GM23248 (cell line): ENCODE measurements around the gene DTX3. TPM values are rescaled to one million over a fixed set of nuclear protein-coding genes. Genes with fewer than 3 reads are reported as not detected.

Source experiments
- DNase-seq: peaks from one replicate; pipeline ENCODE4 v3.0.0-alpha.2; 2015
- H2AFZ ChIP-seq: fragments of 200-600 bp; sonication (generic); 2 replicates; pipeline ENCODE4 v1.6.1; 2016; ENCODE audit warnings: antibody characterized with exemption
- H3F3A ChIP-seq: fragments of 200-600 bp; sonication (generic); 2 replicates; pipeline ENCODE4 v1.6.1; 2016; ENCODE audit warnings: mild to moderate bottlenecking, antibody characterized with exemption, mixed run types; ENCODE audit not compliant: insufficient read depth
- H3K27ac ChIP-seq: fragments of 200-600 bp; sonication (generic); 2 replicates; pipeline ENCODE4 v1.5.1; 2016; ENCODE audit warnings: mild to moderate bottlenecking
- H3K27me3 ChIP-seq: fragments of 200-600 bp; sonication (generic); replicated peaks from 2 replicates; pipeline ENCODE4 v1.6.1; 2016; ENCODE audit warnings: mild to moderate bottlenecking; ENCODE audit not compliant: insufficient read depth
- H3K36me3 ChIP-seq: fragments of 200-600 bp; sonication (generic); 2 replicates; pipeline ENCODE4 v1.6.1; 2016; ENCODE audit warnings: low read depth, mild to moderate bottlenecking
- H3K4me1 ChIP-seq: fragments of 200-600 bp; sonication (generic); 2 replicates; pipeline ENCODE4 v1.6.1; 2016; ENCODE audit warnings: mild to moderate bottlenecking; ENCODE audit not compliant: insufficient read depth
- H3K4me2 ChIP-seq: fragments of 200-600 bp; sonication (generic); one replicate; pipeline ENCODE4 v1.6.1; 2016; ENCODE audit warnings: mild to moderate bottlenecking; ENCODE audit not compliant: unreplicated experiment
- H3K4me3 ChIP-seq: fragments of 200-600 bp; sonication (generic); 2 replicates; pipeline ENCODE4 v1.5.1; 2016; ENCODE audit warnings: mild to moderate bottlenecking
- H3K79me2 ChIP-seq: fragments of 200-600 bp; sonication (generic); 2 replicates; pipeline ENCODE4 v1.6.1; 2016; ENCODE audit warnings: mild to moderate bottlenecking; ENCODE audit not compliant: insufficient read depth
- H3K9ac ChIP-seq: fragments of 200-600 bp; sonication (generic); 2 replicates; pipeline ENCODE4 v1.6.1; 2016; ENCODE audit warnings: mild to moderate bottlenecking
- H3K9me2 ChIP-seq: fragments of 200-600 bp; sonication (generic); 2 replicates; pipeline ENCODE4 v1.6.1; 2016; ENCODE audit warnings: mixed run types, mild to moderate bottlenecking, moderate library complexity; ENCODE audit not compliant: insufficient read depth
- H3K9me3 ChIP-seq: fragments of 200-600 bp; sonication (generic); one replicate; pipeline ENCODE4 v1.6.1; 2017; ENCODE audit warnings: low read depth
- H4K20me1 ChIP-seq: fragments of 200-600 bp; sonication (generic); 2 replicates; pipeline ENCODE4 v1.6.0; 2016; ENCODE audit not compliant: insufficient read depth
- EZH2 ChIP-seq: fragments of 200-600 bp; sonication (generic); IDR thresholded peaks from 2 replicates; pipeline ENCODE4 v1.6.1; 2018; ENCODE audit warnings: antibody characterized with exemption, mild to moderate bottlenecking; ENCODE audit not compliant: insufficient read depth, poor library complexity, severe bottlenecking
- EZH2phosphoT487 ChIP-seq: fragments of 200-600 bp; sonication (generic); IDR thresholded peaks from 2 replicates; pipeline ENCODE4 v1.6.1; 2018; ENCODE audit warnings: antibody characterized with exemption, moderate library complexity, mild to moderate bottlenecking, low read depth; ENCODE audit not compliant: insufficient read depth
- WGBS, 2 experiments: methylation state at CpG; one replicate each; pipeline ENCODE4 v1.1.6; 2015 to 2017; ENCODE audit warnings: low lambda C conversion rate in 2 of 2, low coverage in 1 of 2; ENCODE audit errors: missing lambda C conversion rate in 2 of 2; 5-methylcytosine and 5-hydroxymethylcytosine counted together
- in situ Hi-C: fragments of 300-500 bp; cut with MboI; formaldehyde crosslinking; loops from 2 replicates; pipeline ENCODE4 v1.15.0; 2020
- polyA plus RNA-seq: library from polyadenylated mRNA; unstranded; fragments of >200 nt; fragmentation: Nextera tagmentation; extraction: Ambion mirVana; gene quantifications from 2 replicates; pipeline ENCODE4 v1.2.1, GENCODE V29; 2016
- total RNA-seq: library from RNA; depleted of rRNA; stranded (reverse); fragments of >200 nt; shearing (Covaris generic); gene quantifications from 2 replicates; pipeline ENCODE4 v1.2.3, GENCODE V29; 2014

Gene DTX3
- total and polyA plus RNA-seq, 2 experiments from 2014 or later, result 7.7 to 19.6 TPM

GRCh38 chr12:57612711-57613426 lies 8.2 kb downstream of the DTX3 start:
- no peak for DNase-seq
- Histone ChIP-seq H3K4me2 (no peak overlapping the region), H4K20me1 (no peaks in the 10 kb centered on the region), H3K36me3 (no peaks in the 10 kb centered on the region; the same call in 1 of the 2 replicates), H3K9me2 (no peaks in the 10 kb centered on the region), H3K9ac (no peak overlapping the region), H3K4me3 (no peak overlapping the region), H3K4me1 (peaks cover 25% of the 10 kb centered on the region), H3K79me2 (no peaks in the 10 kb centered on the region), H2AFZ (no peak overlapping the region), H3K27me3 (no peaks in the 10 kb centered on the region), H3K27ac (no peak overlapping the region), H3F3A (peaks cover 3% of the 10 kb centered on the region; the same call in 1 of the 2 replicates), H3K9me3 (no peaks in the 10 kb centered on the region)
- 86 to 90% methylated on average over 9 to 10 of the region's 10 CpGs for WGBS, 2 experiments
- in situ Hi-C loops, result no loop called here
- no peak for TF ChIP-seq EZH2
- TF ChIP-seq EZH2phosphoT487, result no peak

DNA sequence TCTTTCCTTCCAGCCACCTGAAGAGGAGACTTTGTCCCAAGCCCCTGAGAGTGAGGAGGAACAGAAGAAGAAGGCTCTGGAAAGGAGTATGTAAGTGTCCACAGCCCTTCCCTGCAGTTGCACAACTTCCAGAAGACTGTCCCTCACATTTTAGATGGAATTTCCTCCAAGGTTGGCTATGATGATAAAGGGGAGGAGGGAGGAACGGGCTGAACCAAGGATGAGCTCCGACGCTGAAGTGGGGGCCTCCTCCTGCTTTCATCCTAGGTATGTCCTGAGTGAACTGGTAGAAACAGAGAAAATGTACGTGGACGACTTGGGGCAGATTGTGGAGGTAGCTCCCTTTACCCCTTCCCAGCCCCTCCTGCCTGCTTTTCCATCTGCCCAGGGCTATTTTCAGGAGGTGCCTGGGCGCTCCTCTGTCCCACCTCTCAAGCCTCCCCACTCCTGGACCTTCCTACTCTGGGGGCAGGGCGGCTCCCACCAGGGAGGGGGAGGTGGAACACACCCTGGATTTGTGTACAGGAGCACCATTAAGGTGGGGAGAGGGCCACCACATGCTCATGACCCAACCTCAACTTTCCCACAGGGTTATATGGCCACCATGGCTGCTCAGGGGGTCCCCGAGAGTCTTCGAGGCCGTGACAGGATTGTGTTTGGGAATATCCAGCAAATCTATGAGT lies 8.9 kb downstream of the DTX3 start:
- no peaks in the 10 kb centered on the region for H3K79me2 ChIP-seq
- TF ChIP-seq EZH2phosphoT487 (no peak), EZH2 (no peak)
- H3K9me2 ChIP-seq, result no peaks in the 10 kb centered on the region
- H3K4me2 ChIP-seq, result no peak overlapping the region
- H3K9me3 ChIP-seq, result no peaks in the 10 kb centered on the region
- WGBS, 2 experiments, result 91 to 95% methylated on average over 10 of the region's 10 CpGs
- H3K27ac ChIP-seq, result no peak overlapping the region
- in situ Hi-C loops, result no loop called here
- no peak overlapping the region for H3K4me3 ChIP-seq
- DNase-seq, result no peak
- H3K9ac ChIP-seq, result no peak overlapping the region
- no peaks in the 10 kb centered on the region for H3K27me3 ChIP-seq
- H2AFZ ChIP-seq, result no peak overlapping the region
- H3F3A ChIP-seq, result peaks cover 3% of the 10 kb centered on the region; the same call in 1 of the 2 replicates
- peaks cover 25% of the 10 kb centered on the region for H3K4me1 ChIP-seq
- no peaks in the 10 kb centered on the region; the same call in 1 of the 2 replicates for H3K36me3 ChIP-seq
- H4K20me1 ChIP-seq, result no peaks in the 10 kb centered on the region

- Histone ChIP-seq H4K20me1 (no peaks in the 10 kb centered on the region), H2AFZ (no peak overlapping the region)
- TF ChIP-seq EZH2phosphoT487 (no peak), EZH2 (no peak)
Measured at GRCh38 chr12:57614178-57614947, 9.7 kb downstream of the DTX3 start.

DNA sequence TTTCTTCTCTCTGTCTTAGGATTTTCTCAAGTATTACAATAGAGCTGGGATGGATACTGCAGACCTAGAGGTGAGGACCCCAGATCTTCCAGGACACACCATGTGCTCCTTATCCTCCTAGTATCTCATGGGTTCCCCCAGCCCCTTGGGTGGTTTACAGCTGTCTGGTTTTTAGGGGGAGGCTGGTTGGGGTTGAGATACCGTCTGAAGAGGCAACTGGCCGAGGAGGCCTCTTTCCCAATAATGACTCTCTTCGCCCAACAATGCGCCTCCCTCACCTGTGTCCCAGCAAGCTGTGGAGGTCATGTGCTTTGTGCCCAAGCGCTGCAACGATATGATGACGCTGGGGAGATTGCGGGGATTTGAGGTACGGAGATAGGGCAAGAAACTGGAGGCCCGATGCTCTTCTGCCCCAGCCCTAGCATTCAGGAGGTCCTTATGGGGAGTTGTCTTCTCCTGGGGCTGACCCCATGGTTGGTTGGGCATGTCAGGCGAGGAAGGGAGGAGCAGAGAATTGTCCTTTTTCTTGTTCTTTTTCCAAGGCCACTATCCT lies 10.4 kb downstream of the DTX3 start:
- no peaks in the 10 kb centered on the region for H3K9me2 ChIP-seq
- no peak overlapping the region for H3K4me3 ChIP-seq
- H3K4me1 ChIP-seq, result peaks cover 25% of the 10 kb centered on the region
- DNase-seq, result no peak
- no peak overlapping the region for H3K9ac ChIP-seq
- no peak for TF ChIP-seq EZH2
- TF ChIP-seq EZH2phosphoT487, result no peak
- no peaks in the 10 kb centered on the region for H3K79me2 ChIP-seq
- WGBS, 2 experiments, result 81 to 85% methylated on average over 11 of the region's 11 CpGs
- in situ Hi-C loops, result no loop called here
- H3K9me3 ChIP-seq, result no peaks in the 10 kb centered on the region
- H2AFZ ChIP-seq, result no peak overlapping the region
- no peaks in the 10 kb centered on the region; the same call in 1 of the 2 replicates for H3K36me3 ChIP-seq
- no peak overlapping the region for H3K27ac ChIP-seq
- peaks cover 6% of the 10 kb centered on the region; the same call in 1 of the 2 replicates for H3F3A ChIP-seq
- H3K27me3 ChIP-seq, result no peaks in the 10 kb centered on the region
- no peaks in the 10 kb centered on the region for H4K20me1 ChIP-seq
- no peak overlapping the region for H3K4me2 ChIP-seq

More at GRCh38 chr12:57614178-57614947, 9.7 kb downstream of the DTX3 start:
- peaks cover 6% of the 10 kb centered on the region; the same call in 1 of the 2 replicates for H3F3A ChIP-seq
- no peaks in the 10 kb centered on the region for H3K79me2 ChIP-seq
- no peak overlapping the region for H3K4me2 ChIP-seq
- peaks cover 25% of the 10 kb centered on the region for H3K4me1 ChIP-seq
- in situ Hi-C loops, result no loop called here
- H3K27me3 ChIP-seq, result no peaks in the 10 kb centered on the region
- H3K4me3 ChIP-seq, result no peak overlapping the region
- DNase-seq, result peak; percentile 45
- H3K9ac ChIP-seq, result no peak overlapping the region
- no peaks in the 10 kb centered on the region for H3K9me3 ChIP-seq
- H3K36me3 ChIP-seq, result no peaks in the 10 kb centered on the region; the same call in 1 of the 2 replicates
- 71 to 72% methylated on average over 14 of the region's 14 CpGs for WGBS, 2 experiments
- H3K27ac ChIP-seq, result no peak overlapping the region
- no peaks in the 10 kb centered on the region for H3K9me2 ChIP-seq
